ENCODE results near the gene ATP8A2.

ATP8A2 gene

GRCh38 chr13:25827831-25828465, 456.2 kb downstream of the ATP8A2 start:
- no peak for TF ChIP-seq REST (IDR thresholded peaks at IDR 0.05; ENCODE audit: insufficient read depth in 1 of 2, low read depth in 2 of 2, low read length in 2 of 2)

GRCh38 chr13:25833761-25834160, 462.0 kb downstream of the ATP8A2 start:
- TF ChIP-seq POLR2AphosphoS5 (IDR thresholded peaks at IDR 0.05; ENCODE audit: low read depth, low read length) (no peak), REST (IDR thresholded peaks at IDR 0.05; ENCODE audit: insufficient read depth in 1 of 2, low read depth in 2 of 2, low read length in 2 of 2) (no peak), SIN3A (IDR thresholded peaks at IDR 0.05; ENCODE audit: borderline replicate concordance, insufficient read depth, low read length) (no peak), TAF1 (IDR thresholded peaks at IDR 0.05; ENCODE audit: borderline replicate concordance, insufficient read depth, low read length) (no peak), FOXP2 (optimal IDR thresholded peaks at IDR 0.05; ENCODE audit: borderline replicate concordance, extremely low read depth, extremely low read length, insufficient read depth) (no peak)

DNA sequence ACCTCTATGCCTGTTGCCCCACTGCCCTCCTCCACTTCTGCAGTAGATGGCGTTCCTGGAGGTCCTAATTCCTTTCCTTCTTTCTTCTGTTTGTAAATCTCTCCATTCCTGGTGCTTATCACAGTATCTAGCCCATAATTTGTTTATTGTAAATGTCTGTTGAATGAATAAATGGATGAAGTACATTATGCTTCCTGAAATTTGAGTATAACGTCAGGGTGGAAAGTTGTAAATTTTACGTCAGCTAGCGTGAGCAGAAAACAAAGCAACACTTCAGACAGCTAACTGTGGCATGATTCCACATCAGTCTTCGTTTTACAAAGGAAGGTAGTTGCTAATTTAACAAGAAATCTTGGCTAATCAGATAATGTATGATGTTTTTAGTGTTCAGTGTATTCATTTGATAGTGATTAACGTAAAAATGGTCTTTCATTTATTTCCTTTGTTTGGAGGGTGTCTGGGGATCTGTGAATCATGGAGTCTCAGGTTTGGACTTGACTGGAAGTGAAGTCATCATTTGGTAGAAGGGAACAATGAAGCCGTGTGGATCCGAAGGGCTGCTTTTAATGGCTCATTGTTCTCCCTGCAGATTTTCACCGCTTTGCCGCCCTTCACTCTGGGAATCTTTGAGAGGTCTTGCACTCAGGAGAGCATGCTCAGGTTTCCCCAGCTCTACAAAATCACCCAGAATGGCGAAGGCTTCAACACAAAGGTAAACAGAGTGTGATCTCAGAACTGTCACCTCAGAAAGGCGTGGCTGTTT, 465.0 kb downstream of the ATP8A2 start:
- TF ChIP-seq POLR2AphosphoS5 (IDR thresholded peaks at IDR 0.05; ENCODE audit: low read depth, low read length) (no peak), REST (IDR thresholded peaks at IDR 0.05; ENCODE audit: insufficient read depth in 1 of 2, low read depth in 2 of 2, low read length in 2 of 2) (no peak), FOXP2 (optimal IDR thresholded peaks at IDR 0.05; ENCODE audit: borderline replicate concordance, extremely low read depth, extremely low read length, insufficient read depth) (no peak), SIN3A (IDR thresholded peaks at IDR 0.05; ENCODE audit: borderline replicate concordance, insufficient read depth, low read length) (no peak), TAF1 (IDR thresholded peaks at IDR 0.05; ENCODE audit: borderline replicate concordance, insufficient read depth, low read length) (no peak)

GRCh38 chr13:25839371-25839770, 467.6 kb downstream of the ATP8A2 start:
- TF ChIP-seq REST (IDR thresholded peaks at IDR 0.05; ENCODE audit: insufficient read depth in 1 of 2, low read depth in 2 of 2, low read length in 2 of 2) (no peak), POLR2AphosphoS5 (IDR thresholded peaks at IDR 0.05; ENCODE audit: low read depth, low read length) (no peak), TAF1 (IDR thresholded peaks at IDR 0.05; ENCODE audit: borderline replicate concordance, insufficient read depth, low read length) (no peak), SIN3A (IDR thresholded peaks at IDR 0.05; ENCODE audit: borderline replicate concordance, insufficient read depth, low read length) (no peak), FOXP2 (optimal IDR thresholded peaks at IDR 0.05; ENCODE audit: borderline replicate concordance, extremely low read depth, extremely low read length, insufficient read depth) (no peak)

Measured in PFSK-1 (cell line).